NCI-H446 (cell line): ENCODE measurements around the gene RAET1E.
"Not testable (repeated sequence)": the region's sequence is repeated elsewhere in the genome, so short reads cannot be mapped to it uniquely, and the experiment has no call there.

Experiments
- DNase-seq, 2 experiments: peaks; one replicate each; lab custom pipeline; 2025; lab: John Stamatoyannopoulos, UW

Gene RAET1E, protein sequence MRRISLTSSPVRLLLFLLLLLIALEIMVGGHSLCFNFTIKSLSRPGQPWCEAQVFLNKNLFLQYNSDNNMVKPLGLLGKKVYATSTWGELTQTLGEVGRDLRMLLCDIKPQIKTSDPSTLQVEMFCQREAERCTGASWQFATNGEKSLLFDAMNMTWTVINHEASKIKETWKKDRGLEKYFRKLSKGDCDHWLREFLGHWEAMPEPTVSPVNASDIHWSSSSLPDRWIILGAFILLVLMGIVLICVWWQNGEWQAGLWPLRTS

GRCh38 chr6:149897855-149898744 is at the start of gene RAET1E:
Gene RAET1E (minus strand): TSS chr6:149898113. CDS start chr6:149890901, 7,212 bp downstream.
- no peak for DNase-seq

- DNase-seq = not testable (repeated sequence)
Observed at GRCh38 chr6:149947533-149947932, 49.6 kb upstream of the RAET1E start.

DNA sequence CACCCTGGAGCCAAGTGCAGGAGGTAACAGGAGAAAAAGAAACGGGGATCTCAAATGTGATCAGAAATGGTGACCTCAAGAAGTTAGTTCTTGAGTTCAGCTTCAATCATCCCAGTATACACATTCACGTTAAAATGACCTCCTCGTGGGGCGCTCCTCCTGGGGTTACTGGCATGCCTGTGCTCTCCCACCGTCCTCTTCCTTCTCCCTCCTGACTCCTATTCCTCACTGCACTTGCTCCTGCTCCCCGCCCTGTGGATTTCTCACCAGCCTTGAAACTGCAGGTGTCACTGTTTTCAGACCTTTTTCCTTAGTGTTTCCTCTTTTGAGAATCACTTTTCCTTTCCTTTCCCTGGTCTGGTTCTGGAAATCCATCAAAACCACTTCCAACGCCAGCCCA is 48.7 kb upstream of the RAET1E start:
- not testable (repeated sequence) for DNase-seq

DNA sequence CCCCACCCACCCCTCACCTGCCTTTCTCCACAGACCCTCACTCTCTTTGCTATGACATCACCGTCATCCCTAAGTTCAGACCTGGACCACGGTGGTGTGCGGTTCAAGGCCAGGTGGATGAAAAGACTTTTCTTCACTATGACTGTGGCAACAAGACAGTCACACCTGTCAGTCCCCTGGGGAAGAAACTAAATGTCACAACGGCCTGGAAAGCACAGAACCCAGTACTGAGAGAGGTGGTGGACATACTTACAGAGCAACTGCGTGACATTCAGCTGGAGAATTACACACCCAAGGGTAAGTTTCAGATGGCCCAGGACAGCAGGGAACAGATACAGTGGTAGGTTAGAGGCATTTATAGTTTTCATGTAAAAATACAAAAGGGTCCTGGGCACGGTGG is 47.4 kb upstream of the RAET1E start:
- DNase-seq = not testable (repeated sequence)

- DNase-seq = not testable (repeated sequence)
Observed at GRCh38 chr6:149943321-149943720, 45.4 kb upstream of the RAET1E start.

DNA sequence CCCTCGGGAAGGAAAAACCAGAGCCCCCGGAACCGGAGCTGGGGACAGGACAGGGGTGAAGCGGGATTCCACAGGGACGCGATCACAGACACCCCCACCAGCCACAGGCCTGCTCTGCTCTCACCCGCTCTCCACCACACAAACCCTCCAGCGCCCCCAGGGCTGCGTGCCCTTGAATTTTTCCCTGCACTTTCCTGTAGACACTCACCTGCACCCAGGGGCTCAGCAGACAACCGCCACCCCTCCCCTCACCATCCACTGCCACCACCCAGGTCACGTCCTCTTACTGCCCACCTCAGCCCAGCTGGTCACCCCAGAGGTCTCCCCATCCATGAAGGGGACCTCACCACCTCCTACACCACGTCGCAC is 44.5 kb upstream of the RAET1E start:
- no peak for DNase-seq

GRCh38 chr6:149941583-149942460 is 43.9 kb upstream of the RAET1E start, which contains the start of gene ULBP2:
Gene ULBP2 (plus strand): TSS chr6:149942014. CDS start chr6:149942073, 59 bp downstream.
- DNase-seq = peak; percentile 56 to 73

DNA sequence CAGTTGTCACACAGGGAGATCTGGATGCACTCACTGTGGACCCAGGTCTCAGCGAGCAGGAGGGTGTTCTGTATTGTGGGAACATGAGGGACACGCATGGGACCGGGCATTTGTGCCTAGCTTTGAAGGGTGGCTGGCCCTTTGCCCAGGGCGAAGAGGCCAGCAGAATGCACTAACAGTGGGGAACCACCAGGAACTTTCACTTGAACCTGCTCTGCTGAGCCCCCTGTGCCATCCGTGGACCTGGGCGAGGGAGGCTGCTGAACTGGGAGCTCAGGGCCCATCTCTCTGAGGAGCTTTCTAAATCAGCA is 42.7 kb upstream of the RAET1E start:
- no peak for DNase-seq

- no peak for DNase-seq
Observed at GRCh38 chr6:149939909-149940671, 42.2 kb upstream of the RAET1E start.

- DNase-seq = no peak
Observed at GRCh38 chr6:149939356-149939648, 41.4 kb upstream of the RAET1E start.

DNA sequence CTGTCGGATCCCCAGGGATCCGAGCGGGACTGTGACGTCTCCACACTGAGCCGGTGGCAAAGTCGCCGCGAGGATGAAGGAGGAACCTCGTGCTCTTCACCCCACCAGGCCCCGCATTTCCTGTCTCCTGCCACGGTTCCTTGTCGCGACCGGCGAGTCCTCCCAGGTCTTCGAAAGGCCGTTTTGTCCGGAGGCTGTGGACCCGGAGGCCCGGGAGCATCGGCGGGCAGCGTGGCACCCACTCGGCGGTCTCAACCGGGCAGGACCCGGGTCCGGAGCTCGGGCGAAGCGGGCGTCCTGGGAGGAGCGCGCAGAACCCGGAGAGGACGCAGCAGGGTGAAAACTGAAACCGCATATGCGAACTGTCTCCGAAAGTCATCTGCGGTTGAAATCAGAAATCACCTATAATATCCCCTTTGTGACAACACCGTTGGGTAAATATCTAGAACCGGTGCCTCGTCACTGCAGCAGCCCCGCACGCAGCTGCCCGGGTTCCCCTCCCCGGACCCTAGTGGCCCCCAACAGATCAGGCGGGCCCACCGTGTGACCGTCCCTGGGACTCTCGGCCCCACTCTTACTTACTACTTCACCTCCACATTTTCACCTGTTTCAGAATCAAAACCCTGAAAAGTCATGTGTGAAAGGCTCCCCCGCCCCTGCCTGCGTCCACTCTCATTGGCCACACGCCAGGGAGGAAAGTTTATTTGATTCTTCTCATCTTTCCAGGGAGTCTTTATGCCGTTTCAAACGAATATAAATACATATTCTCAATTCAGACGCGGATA is 40.9 kb upstream of the RAET1E start:
- DNase-seq = no peak

DNA sequence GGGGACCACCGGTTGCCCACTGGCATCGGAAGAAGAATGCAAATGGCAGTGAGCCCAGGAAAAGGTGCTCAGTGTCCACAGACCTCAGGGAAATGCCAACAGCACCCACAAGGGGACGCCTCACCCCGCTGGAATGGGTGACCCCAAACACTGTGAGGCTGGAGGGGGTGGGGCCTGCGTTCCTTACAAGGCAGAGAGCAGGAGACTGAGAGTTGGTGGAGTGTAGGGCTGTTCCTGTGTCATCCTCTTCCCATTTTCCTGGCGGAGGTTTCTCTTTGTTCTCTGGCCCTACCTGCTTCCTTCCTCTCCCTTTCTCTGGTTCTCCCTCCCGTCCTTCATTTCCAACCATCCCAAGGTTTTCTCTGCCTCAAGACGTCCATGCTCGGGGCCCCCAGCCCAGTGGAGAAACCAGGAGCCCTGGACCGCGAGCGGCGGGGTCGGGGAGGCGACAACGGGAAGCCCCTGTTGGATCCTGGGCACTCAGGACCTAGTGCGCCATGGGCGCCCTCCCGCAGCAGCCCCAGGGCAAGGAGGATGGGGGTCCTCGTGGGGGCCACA is 40.2 kb upstream of the RAET1E start:
- not testable (repeated sequence) for DNase-seq

GRCh38 chr6:149936743-149937142 is 38.8 kb upstream of the RAET1E start:
- no peak for DNase-seq

DNA sequence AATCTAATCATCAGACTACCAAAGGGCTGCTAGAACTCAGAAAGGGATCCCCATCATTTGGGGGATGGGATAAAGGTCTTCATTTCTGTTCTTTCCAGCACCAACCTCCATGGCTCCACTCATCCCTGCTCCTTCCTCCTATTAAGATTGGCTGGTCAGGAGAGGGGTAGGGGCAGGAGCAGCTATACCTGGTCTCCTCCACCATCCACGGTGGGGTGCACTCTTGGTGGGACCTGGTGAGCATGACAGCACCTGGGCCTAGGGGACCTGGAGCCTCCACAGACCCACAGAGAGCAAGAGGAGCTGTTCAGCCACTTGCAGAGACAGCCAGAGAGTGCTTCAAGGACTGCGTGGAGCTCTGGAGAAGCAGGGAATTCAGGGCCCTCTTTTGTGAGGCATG is 37.8 kb upstream of the RAET1E start:
- DNase-seq = no peak

- no peak for DNase-seq
Observed at GRCh38 chr6:149935246-149935645, 37.3 kb upstream of the RAET1E start.

GRCh38 chr6:149934249-149935156 is 36.6 kb upstream of the RAET1E start:
- peak; percentile 19 to 60 for DNase-seq

GRCh38 chr6:149933461-149933860 is 35.5 kb upstream of the RAET1E start:
- DNase-seq = no peak

DNA sequence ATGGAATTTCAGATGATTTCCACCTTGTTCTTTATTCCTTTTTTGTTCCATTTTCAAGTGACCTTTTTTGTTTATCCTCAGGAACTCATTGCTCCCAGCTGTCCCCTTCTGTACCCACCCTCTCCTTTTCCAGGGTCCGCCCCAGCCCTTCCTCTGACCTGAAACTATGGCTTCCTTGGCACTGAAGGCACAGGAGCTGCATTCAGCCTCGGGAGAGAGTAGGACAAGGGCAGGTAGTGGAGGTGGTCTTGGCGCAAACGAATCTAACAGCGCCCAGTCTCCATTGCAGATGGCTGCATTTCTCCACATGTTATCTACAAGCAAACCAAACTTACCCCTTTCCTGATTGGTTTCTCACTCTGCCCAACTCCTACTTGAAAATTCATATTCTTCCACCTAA is 35.1 kb upstream of the RAET1E start:
- no peak for DNase-seq

DNA sequence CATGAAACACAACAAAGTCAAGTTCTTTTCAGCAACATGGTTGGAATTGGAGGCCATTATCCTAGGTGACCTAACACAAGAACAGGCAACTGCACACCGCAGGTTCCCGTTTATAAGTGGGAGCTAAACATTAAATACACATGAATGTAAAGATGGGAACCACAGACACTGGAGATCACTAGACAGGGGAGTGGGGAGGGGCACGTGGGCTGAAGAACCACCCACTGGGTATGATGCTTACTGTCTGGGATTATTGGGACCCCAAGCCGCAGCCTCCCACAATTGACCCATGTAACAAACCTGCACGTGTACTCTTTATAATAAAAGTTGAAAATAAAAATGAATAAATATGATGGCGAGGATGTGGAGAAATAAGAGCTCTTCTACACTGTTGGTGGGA is 33.6 kb upstream of the RAET1E start:
- no peak for DNase-seq

DNA sequence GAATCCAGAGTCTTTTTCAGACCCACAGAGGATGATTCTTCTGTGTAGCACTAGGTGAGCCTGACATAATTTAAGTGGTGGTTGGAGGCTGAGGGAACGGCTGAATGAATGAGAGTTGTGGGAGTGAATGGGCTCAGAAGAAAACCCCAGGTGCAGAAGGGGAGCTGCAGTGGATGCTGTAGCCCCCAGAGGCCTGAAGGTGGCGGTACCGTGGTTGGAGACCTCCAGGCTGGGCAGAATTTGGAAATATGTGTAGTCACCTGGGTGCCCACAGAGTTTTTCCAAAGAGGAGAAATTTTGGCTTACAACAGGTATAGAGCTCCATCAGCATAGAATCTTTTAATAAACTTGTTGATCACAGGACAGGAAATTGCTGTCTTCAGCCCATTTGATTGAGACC is 31.5 kb upstream of the RAET1E start:
- no peak for DNase-seq
